Gastrocnemius medialis (tissue), 4 donors: ENCODE results near the gene SNRNP25. TPM values are rescaled to one million over a fixed set of nuclear protein-coding genes. Genes with fewer than 3 reads are reported as not detected.
A peak's percentile ranks its signal among the peaks of the same experiment; 100 is the strongest.
"Not testable (repeated sequence)": the region's sequence is repeated elsewhere in the genome, so short reads cannot be mapped to it uniquely, and the experiment has no call there.

Experiments used
- ATAC-seq, 2 donors: fragments of 150-250 bp; one replicate each; pipeline ENCODE4 v1.9.1; 2016
- DNase-seq, 2 donors: peaks; one replicate each; pipeline ENCODE4 v3.0.0-alpha.2; 2019
- H3K27ac ChIP-seq, 4 donors: fragments of 200-600 bp; sonication (generic); 1 replicate in 1 of 4; 2 replicates in 3 of 4; pipeline ENCODE4 v1.5.1; 2016 to 2018; ENCODE audit warnings: mild to moderate bottlenecking in 2 of 4, moderate library complexity in 1 of 4
- H3K27me3 ChIP-seq, 3 donors: fragments of 200-600 bp; sonication (generic) in 2 of 3; 1 replicate in 1 of 3; 2 replicates in 2 of 3; pipeline versions ENCODE4 v1.5.1 to v1.6.0; 2016 to 2019; ENCODE audit warnings: mild to moderate bottlenecking in 1 of 3, moderate library complexity in 1 of 3
- H3K36me3 ChIP-seq, 2 donors: fragments of 200-600 bp; sonication (generic) in 1 of 2; one replicate each; pipeline ENCODE4 v1.5.1; 2017 to 2018
- H3K4me1 ChIP-seq, 2 donors: fragments of 200-600 bp; sonication (generic) in 1 of 2; one replicate each; pipeline ENCODE4 v1.5.1; 2016 to 2017; ENCODE audit warnings: mild to moderate bottlenecking in 2 of 2
- H3K4me3 ChIP-seq, 4 donors: fragments of 200-600 bp; sonication (generic) in 3 of 4; 1 replicate in 1 of 4; 2 replicates in 3 of 4; pipeline ENCODE4 v1.5.1; 2016 to 2019; ENCODE audit warnings: mild to moderate bottlenecking in 2 of 4
- H3K9me3 ChIP-seq, 3 donors: fragments of 200-600 bp; sonication (generic) in 2 of 3; 1 replicate in 1 of 3; 2 replicates in 2 of 3; pipeline ENCODE4 v1.5.1; 2016 to 2019
- POLR2A ChIP-seq, 2 donors: fragments of 450-650 bp; IDR thresholded peaks; one replicate each; pipeline ENCODE4 v1.6.1; 2017; ENCODE audit warnings: antibody characterized with exemption in 2 of 2, mild to moderate bottlenecking in 2 of 2, moderate library complexity in 2 of 2
- in situ Hi-C, 4 donors: fragments of 200-750 bp; cut with MboI; loops; one replicate each; pipeline versions ENCODE4 v1.15.0 to v1.8.0; 2017; ENCODE audit warnings: low sequenced_read_pairs in 4 of 4
- intact Hi-C: fragments of 100-400 bp; cut with DNase I; formaldehyde crosslinking; loops from one replicate; pipeline ENCODE4 v1.15.1; 2023; ENCODE audit warnings: low total_unique reads
- total RNA-seq, 4 donors: library from RNA; depleted of rRNA; stranded (reverse); fragments of >200 nt; gene quantifications; one replicate each; pipeline versions ENCODE4 v1.1.0 to v1.2.3, GENCODE V29; 2016
- TF ChIP-seq, protein P1 (sequence below), 5 experiments: fragments of 450-650 bp in 3 of 5; fragments of 200-600 bp in 2 of 5; sonication (generic) in 2 of 5; IDR thresholded peaks in 4 of 5; conservative IDR thresholded peaks in 1 of 5; 1 replicate in 4 of 5; 2 replicates in 1 of 5; pipeline ENCODE4 v1.5.1; 2016 to 2019; ENCODE audit warnings: antibody characterized with exemption in 5 of 5, mild to moderate bottlenecking in 3 of 5, moderate library complexity in 3 of 5

Gene SNRNP25
- total RNA-seq: 10 to 100 TPM; 42.8 to 77.6 (median 69.7) TPM

DNA sequence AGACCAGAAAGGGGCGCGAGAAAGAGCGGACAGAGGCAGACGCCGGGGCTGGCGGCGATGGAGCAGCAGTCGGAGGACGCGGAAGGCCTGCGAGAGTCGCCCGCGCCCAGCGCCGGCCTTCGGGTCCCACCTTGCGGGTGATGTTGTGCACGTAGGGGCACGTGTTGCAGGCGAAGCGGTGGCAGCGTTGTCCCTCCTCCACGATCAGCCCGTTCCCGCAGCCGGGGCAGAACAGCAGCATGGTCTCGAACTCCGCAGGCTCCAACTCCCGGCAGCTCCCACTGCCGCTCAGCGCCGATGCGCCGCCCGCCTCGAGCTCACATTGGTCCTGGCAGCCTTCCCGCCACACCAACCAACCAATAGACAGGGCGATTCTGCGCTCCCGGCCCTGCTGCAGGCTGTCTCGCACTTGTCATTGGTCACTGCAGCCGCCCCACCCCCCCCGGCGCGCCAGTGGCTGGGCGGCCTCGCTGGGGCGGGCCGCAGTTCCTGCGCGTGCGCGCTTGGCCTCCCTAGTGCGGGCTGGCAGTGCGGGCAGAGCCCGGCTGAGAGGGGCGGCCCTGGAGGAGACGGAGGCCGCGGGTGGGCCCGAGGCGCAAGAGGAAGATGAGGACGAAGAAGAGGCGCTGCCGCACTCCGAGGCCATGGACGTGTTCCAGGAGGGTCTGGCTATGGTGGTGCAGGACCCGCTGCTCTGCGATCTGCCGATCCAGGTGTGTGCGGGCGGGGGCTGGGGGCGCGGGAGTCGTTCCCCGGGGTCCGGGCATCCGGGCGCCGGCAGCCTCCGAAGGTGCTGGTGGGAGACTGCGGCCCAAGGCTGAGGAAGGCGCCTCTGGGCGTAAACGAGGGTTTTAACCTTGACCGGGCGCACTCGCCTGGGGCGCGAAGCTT, at the start of gene SNRNP25, which contains the start of gene POLR3K:
Gene SNRNP25, plus strand, starts transcription at position 483 of the 891 bp plus-strand sequence. Its CDS starts 189 bp downstream, at position 672.
Gene POLR3K, minus strand, starts transcription at position 263 of the 891 bp plus-strand sequence. Its CDS starts 22 bp downstream, at position 241.
- ATAC-seq: peak; percentile 92 to 94
- in situ Hi-C loops (no loop called here), intact Hi-C loops (loop anchor here (2.0 kb wide), 1 partner anchor 25 kb away; the partner anchor contains the start of gene MPG)
- Histone ChIP-seq H3K36me3 (peaks cover 0 to 35% of the 10 kb centered on the region in 2 donors), H3K27ac (peak within 1 kb of the TSS; percentile 86 to 90 (median 88)), H3K4me1 (peaks cover 9 to 14% of the 10 kb centered on the region in 2 donors), H3K27me3 (no peaks in the 10 kb centered on the region), H3K4me3 (peak within 1 kb of the TSS; percentile 80 to 100 (median 89)), H3K9me3 (no peaks in the 10 kb centered on the region)
- peak; percentile 81 to 86 for TF ChIP-seq POLR2A (IDR thresholded peaks at IDR 0.05)
- TF ChIP-seq, protein P1, sequence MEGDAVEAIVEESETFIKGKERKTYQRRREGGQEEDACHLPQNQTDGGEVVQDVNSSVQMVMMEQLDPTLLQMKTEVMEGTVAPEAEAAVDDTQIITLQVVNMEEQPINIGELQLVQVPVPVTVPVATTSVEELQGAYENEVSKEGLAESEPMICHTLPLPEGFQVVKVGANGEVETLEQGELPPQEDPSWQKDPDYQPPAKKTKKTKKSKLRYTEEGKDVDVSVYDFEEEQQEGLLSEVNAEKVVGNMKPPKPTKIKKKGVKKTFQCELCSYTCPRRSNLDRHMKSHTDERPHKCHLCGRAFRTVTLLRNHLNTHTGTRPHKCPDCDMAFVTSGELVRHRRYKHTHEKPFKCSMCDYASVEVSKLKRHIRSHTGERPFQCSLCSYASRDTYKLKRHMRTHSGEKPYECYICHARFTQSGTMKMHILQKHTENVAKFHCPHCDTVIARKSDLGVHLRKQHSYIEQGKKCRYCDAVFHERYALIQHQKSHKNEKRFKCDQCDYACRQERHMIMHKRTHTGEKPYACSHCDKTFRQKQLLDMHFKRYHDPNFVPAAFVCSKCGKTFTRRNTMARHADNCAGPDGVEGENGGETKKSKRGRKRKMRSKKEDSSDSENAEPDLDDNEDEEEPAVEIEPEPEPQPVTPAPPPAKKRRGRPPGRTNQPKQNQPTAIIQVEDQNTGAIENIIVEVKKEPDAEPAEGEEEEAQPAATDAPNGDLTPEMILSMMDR (IDR thresholded peaks at IDR 0.05 in 4 of 5, conservative IDR thresholded peaks at IDR 0.05 in 1 of 5): peak in 1 of 5 experiments; percentile 5
- peak; percentile 100 for DNase-seq

GRCh38 chr16:9903-10665, 43.5 kb upstream of the SNRNP25 start:
- intact Hi-C loops (no loop called here), in situ Hi-C loops (no loop called here)
- peak; percentile 93 to 96 for ATAC-seq

DNA sequence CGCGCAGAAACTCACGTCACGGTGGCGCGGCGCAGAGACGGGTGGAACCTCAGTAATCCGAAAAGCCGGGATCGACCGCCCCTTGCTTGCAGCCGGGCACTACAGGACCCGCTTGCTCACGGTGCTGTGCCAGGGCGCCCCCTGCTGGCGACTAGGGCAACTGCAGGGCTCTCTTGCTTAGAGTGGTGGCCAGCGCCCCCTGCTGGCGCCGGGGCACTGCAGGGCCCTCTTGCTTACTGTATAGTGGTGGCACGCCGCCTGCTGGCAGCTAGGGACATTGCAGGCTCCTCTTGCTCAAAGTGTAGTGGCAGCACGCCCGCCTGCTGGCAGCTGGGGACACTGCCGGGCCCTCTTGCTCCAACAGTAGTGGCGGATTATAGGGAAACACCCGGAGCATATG, 42.9 kb upstream of the SNRNP25 start:
- H3K27ac ChIP-seq, H3K9me3 ChIP-seq, in situ Hi-C loops, intact Hi-C loops, H3K4me1 ChIP-seq, H3K27me3 ChIP-seq, H3K4me3 ChIP-seq, H3K36me3 ChIP-seq: not testable (repeated sequence)
- TF ChIP-seq, protein P1 (IDR thresholded peaks at IDR 0.05 in 4 of 5, conservative IDR thresholded peaks at IDR 0.05 in 1 of 5): peak in 3 of 5 experiments; percentile 28 to 54 (median 44)
- peak; percentile 90 to 99 for DNase-seq
- ATAC-seq: peak in 1 of 2 donors; percentile 24

More at GRCh38 chr16:9903-10665, 43.5 kb upstream of the SNRNP25 start:
- H3K36me3 ChIP-seq: no peaks in the 10 kb centered on the region
- no peaks in the 10 kb centered on the region for H3K4me1 ChIP-seq
- H3K27ac ChIP-seq: no peak overlapping the region
- H3K4me3 ChIP-seq: no peak overlapping the region
- DNase-seq: no peak
- H3K9me3 ChIP-seq: no peaks in the 10 kb centered on the region
- TF ChIP-seq, protein P1 (IDR thresholded peaks at IDR 0.05 in 4 of 5, conservative IDR thresholded peaks at IDR 0.05 in 1 of 5): no peak
- TF ChIP-seq POLR2A (IDR thresholded peaks at IDR 0.05): no peak
- no peaks in the 10 kb centered on the region for H3K27me3 ChIP-seq

GRCh38 chr16:17062-17765, 36.4 kb upstream of the SNRNP25 start:
- H3K36me3 ChIP-seq, H3K4me1 ChIP-seq, DNase-seq, in situ Hi-C loops, H3K27me3 ChIP-seq, H3K9me3 ChIP-seq, H3K27ac ChIP-seq, H3K4me3 ChIP-seq, intact Hi-C loops, ATAC-seq: not testable (repeated sequence)

- H3K27me3 ChIP-seq, intact Hi-C loops, ATAC-seq, in situ Hi-C loops, H3K4me3 ChIP-seq, H3K27ac ChIP-seq, H3K4me1 ChIP-seq, H3K36me3 ChIP-seq, H3K9me3 ChIP-seq, DNase-seq: not testable (repeated sequence)
Observed at GRCh38 chr16:20886-21285, 32.7 kb upstream of the SNRNP25 start.

- in situ Hi-C loops, H3K4me1 ChIP-seq, intact Hi-C loops, H3K4me3 ChIP-seq, ATAC-seq, H3K36me3 ChIP-seq, H3K9me3 ChIP-seq, H3K27ac ChIP-seq, H3K27me3 ChIP-seq, DNase-seq: not testable (repeated sequence)
Observed at GRCh38 chr16:24151-24550, 29.5 kb upstream of the SNRNP25 start.

DNA sequence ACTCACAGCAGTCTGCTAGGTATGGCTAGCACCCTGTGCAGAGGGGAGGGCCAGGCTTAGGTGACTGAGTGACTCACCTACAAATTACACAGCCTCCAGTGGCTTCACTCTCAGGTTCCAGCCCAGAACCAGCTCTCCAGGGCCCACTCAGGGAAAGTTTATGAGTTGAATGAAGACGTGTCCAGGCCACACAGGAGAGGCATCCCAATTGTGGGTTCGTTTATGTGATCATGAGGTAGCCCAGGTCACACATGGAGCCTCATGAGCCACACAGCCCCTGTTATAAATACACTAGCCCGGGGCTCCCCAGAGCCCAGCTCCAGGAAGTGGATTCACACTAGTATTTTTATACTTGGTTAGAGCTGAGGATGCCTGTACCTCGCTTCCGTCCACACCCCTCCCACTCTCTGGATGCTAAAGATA, 27.7 kb upstream of the SNRNP25 start:
- H3K4me1 ChIP-seq, ATAC-seq, in situ Hi-C loops, H3K27me3 ChIP-seq, H3K4me3 ChIP-seq, intact Hi-C loops, H3K9me3 ChIP-seq, H3K36me3 ChIP-seq, H3K27ac ChIP-seq, DNase-seq: not testable (repeated sequence)

- peak in 1 of 2 donors; percentile 31 for DNase-seq
- H3K4me1 ChIP-seq, H3K27me3 ChIP-seq, in situ Hi-C loops, H3K9me3 ChIP-seq, H3K4me3 ChIP-seq, H3K36me3 ChIP-seq, H3K27ac ChIP-seq, intact Hi-C loops: not testable (repeated sequence)
- peak in 1 of 2 donors; percentile 88 for ATAC-seq
Observed at GRCh38 chr16:30627-31026, 23.0 kb upstream of the SNRNP25 start.
